OCI-LY7 (cell line): ENCODE data around the gene RAD51D. TPM values are rescaled to one million over a fixed set of nuclear protein-coding genes. Genes with fewer than 3 reads are reported as not detected.

Experiments
- BruUV-seq: library from RNA; stranded (reverse); fragments of 400-500 nt; replicated peaks from 2 replicates; lab custom pipeline; 2021; lab: Mats Ljungman, UMichigan
- CTCF ChIA-PET: fragments of 300-600 bp; sonication (Branson Sonifier 250); formaldehyde crosslinking; loops from one replicate; lab custom pipeline; 2022; ENCODE audit warnings: antibody characterized with exemption; ENCODE audit not compliant: unreplicated experiment; lab: Charles Lee
- POLR2A ChIA-PET: fragments of 300-600 bp; sonication (Branson Sonifier 250); formaldehyde crosslinking; loops from one replicate; lab custom pipeline; 2022; ENCODE audit warnings: antibody characterized with exemption; lab: Charles Lee
- DNase-seq: peaks from one replicate; pipeline ENCODE4 v3.0.0-alpha.2; 2015; ENCODE audit warnings: low spot score
- H2AFZ ChIP-seq: fragments of 200-600 bp; sonication (generic), shearing (Covaris generic); 2 replicates; pipeline ENCODE4 v1.6.1; 2014; ENCODE audit warnings: mild to moderate bottlenecking, antibody characterized with exemption, low read length, moderate library complexity
- H3K27ac ChIP-seq: fragments of 200-600 bp; sonication (generic); 2 replicates; pipeline ENCODE4 v1.5.1; 2014; ENCODE audit warnings: mixed run types, low read depth, mild to moderate bottlenecking, moderate library complexity, low read length, inconsistent platforms; ENCODE audit not compliant: poor library complexity, severe bottlenecking
- H3K36me3 ChIP-seq: fragments of 200-600 bp; sonication (generic); 2 replicates; pipeline ENCODE4 v1.6.1; 2014; ENCODE audit warnings: mild to moderate bottlenecking, antibody characterized with exemption, low read length, moderate library complexity, mixed read lengths; ENCODE audit not compliant: insufficient read depth
- H3K4me1 ChIP-seq: fragments of 200-600 bp; sonication (generic); 2 replicates; pipeline ENCODE4 v1.5.1; 2014; ENCODE audit warnings: mild to moderate bottlenecking, low read length; ENCODE audit not compliant: insufficient read depth, poor library complexity, severe bottlenecking
- H3K4me2 ChIP-seq: fragments of 200-600 bp; sonication (generic); 2 replicates; pipeline ENCODE4 v1.6.1; 2014; ENCODE audit warnings: mild to moderate bottlenecking, low read length
- H3K4me3 ChIP-seq: fragments of 200-600 bp; sonication (generic); 2 replicates; pipeline ENCODE4 v1.5.1; 2014; ENCODE audit warnings: mild to moderate bottlenecking, low read depth, low read length; ENCODE audit not compliant: poor library complexity, severe bottlenecking
- H3K79me2 ChIP-seq: fragments of 200-600 bp; sonication (generic); 2 replicates; pipeline ENCODE4 v1.6.1; 2016; ENCODE audit warnings: low read depth, mild to moderate bottlenecking, low read length, moderate library complexity, mixed read lengths; ENCODE audit not compliant: insufficient read depth
- H3K9me2 ChIP-seq: fragments of 200-600 bp; sonication (generic); 2 replicates; pipeline ENCODE4 v1.6.1; 2016; ENCODE audit warnings: mild to moderate bottlenecking, low read length, mixed read lengths; ENCODE audit not compliant: insufficient read depth
- H3K9me3 ChIP-seq: fragments of 200-600 bp; sonication (generic); 2 replicates; pipeline ENCODE4 v1.6.1; 2014; ENCODE audit warnings: mild to moderate bottlenecking, mixed run types, low read length, mixed read lengths
- H4K20me1 ChIP-seq: fragments of 200-600 bp; sonication (generic); 2 replicates; pipeline ENCODE4 v1.6.1; 2014; ENCODE audit warnings: mild to moderate bottlenecking, antibody characterized with exemption, low read length, moderate library complexity, mixed read lengths; ENCODE audit not compliant: insufficient read depth
- EZH2phosphoT487 ChIP-seq: fragments of 200-600 bp; sonication (generic); IDR thresholded peaks from 2 replicates; pipeline ENCODE4 v1.6.1; 2018; ENCODE audit warnings: low read depth, borderline replicate concordance, mild to moderate bottlenecking, mixed run types, antibody characterized with exemption, low read length, moderate library complexity, mixed read lengths
- intact Hi-C: fragments of 100-400 bp; cut with micrococcal nuclease; formaldehyde crosslinking; loops from one replicate; pipeline ENCODE4 v1.10.0; 2022; ENCODE audit not compliant: unreplicated experiment
- total RNA-seq, 2 experiments: library from RNA; depleted of rRNA in 1 of 2; stranded (reverse); fragments of >200 nt in 1 of 2; shearing (Covaris generic) in 1 of 2; gene quantifications; 2 replicates each; pipeline ENCODE4 v1.2.3, GENCODE V29; 2014 to 2022
- TF ChIP-seq, protein P1 (sequence below): fragments of 200-600 bp; sonication (generic); conservative IDR thresholded peaks from 2 replicates; pipeline ENCODE4 v1.5.1; 2014; ENCODE audit warnings: mild to moderate bottlenecking, antibody characterized with exemption, low read length, moderate library complexity, mixed read lengths

RAD51D gene
- total RNA-seq, 2 experiments from 2014 or later = 22.4 to 40.6 TPM

DNA sequence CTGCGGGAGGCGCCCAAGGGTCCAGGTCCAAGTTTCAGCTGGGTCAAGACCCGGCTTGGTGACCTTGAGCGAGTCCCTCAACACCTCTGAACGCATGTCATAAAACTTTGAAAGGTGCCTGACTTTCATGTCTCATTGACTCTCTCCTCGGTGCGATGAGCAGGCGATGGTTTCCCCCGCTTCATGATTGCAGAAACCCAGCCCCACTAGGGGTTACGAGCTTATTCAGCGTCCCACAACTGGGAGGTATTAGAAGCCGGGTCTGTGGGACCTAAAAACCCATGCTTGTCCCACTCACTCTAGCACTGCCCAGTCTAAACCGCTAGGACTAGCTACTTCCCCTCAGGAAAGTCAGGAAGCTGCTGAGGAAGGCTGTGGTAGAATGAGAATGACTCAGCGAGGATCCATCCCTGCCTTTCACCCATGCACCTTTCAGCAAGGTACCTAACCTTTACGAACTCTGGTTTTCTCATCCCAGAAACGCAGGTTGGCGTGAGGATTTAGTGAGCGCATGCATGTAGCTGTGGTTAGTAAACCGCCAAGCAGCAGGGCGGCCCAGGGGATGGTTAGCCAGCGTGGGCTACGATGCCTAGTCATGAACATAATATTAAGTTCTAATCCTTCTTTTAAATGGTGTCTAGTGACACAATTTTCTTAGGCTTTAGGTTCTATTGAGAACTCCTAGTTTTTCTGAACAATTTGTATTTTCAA is 29.9 kb downstream of the RAD51D start:
- Histone ChIP-seq H3K27ac (no peak overlapping the region), H3K9me3 (no peaks in the 10 kb centered on the region), H3K4me1 (peaks cover 27% of the 10 kb centered on the region), H3K36me3 (no peaks in the 10 kb centered on the region), H3K4me2 (peak overlapping the region; percentile 88), H3K79me2 (no peaks in the 10 kb centered on the region; the same call in 1 of the 2 replicates), H2AFZ (peak overlapping the region; percentile 96), H4K20me1 (no peaks in the 10 kb centered on the region), H3K9me2 (no peaks in the 10 kb centered on the region), H3K4me3 (peak overlapping the region; percentile 63)
- TF ChIP-seq, protein P1, sequence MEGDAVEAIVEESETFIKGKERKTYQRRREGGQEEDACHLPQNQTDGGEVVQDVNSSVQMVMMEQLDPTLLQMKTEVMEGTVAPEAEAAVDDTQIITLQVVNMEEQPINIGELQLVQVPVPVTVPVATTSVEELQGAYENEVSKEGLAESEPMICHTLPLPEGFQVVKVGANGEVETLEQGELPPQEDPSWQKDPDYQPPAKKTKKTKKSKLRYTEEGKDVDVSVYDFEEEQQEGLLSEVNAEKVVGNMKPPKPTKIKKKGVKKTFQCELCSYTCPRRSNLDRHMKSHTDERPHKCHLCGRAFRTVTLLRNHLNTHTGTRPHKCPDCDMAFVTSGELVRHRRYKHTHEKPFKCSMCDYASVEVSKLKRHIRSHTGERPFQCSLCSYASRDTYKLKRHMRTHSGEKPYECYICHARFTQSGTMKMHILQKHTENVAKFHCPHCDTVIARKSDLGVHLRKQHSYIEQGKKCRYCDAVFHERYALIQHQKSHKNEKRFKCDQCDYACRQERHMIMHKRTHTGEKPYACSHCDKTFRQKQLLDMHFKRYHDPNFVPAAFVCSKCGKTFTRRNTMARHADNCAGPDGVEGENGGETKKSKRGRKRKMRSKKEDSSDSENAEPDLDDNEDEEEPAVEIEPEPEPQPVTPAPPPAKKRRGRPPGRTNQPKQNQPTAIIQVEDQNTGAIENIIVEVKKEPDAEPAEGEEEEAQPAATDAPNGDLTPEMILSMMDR = 0 out of 2 replicates have a peak, but pooled peaks have one; percentile 37
- no peak for TF ChIP-seq EZH2phosphoT487
- no TSS peak for BruUV-seq
- CTCF ChIA-PET = interaction anchor here (1.0 kb wide), 1 partner anchor 30 kb away, joined by 5 read pairs; no protein-coding TSS in a partner anchor
- no peak for DNase-seq
- POLR2A ChIA-PET = interaction anchor here (0.5 to 1.0 kb wide), 2 partner anchors 26 to 29 kb away, joined by 4 to 6 read pairs; partner anchors contain the start of gene RAD51D
- intact Hi-C loops = loop anchor here (1.0 to 5.0 kb wide), 5 partner anchors 29 to 109 kb away; partner anchors contain the start of genes LIG3 and RAD51D

DNA sequence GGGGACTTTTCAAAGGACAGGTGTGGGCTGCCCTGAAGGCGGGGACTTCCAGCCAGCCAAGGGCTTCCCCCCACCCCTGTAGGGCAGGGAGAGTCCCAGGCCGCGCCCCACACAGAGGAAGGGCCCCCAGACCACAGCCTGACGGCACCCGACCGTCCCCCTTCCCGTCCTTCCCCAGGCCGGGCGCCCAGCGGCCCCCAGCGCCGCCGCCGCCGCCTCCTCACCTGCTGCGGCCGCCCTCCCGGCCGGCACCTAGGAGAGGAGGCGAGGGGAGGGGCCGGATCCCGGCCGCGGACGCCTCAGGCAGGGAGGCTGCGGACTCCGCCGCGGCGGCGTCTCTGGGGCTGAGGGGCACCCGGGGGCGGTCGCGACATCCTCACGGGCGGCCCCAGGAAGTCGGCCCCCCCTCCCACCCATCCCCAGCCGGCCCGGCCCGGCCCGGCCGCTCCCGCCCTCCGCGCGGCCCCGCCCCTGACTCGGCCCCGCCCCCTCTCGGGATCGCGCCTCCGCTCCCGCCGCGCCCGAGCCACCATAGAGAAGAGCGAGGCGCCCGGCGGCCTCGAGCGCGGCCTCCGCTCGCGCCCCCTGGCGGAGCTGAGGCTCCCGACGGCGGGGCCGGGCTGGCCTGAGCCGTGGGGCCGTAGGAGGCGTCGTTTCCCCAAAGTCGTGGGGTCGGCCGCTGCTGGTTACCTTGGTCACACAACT is 30.6 kb downstream of the RAD51D start:
- peak overlapping the region; percentile 96 for H2AFZ ChIP-seq
- no peaks in the 10 kb centered on the region; the same call in 1 of the 2 replicates for H3K79me2 ChIP-seq
- H4K20me1 ChIP-seq = no peaks in the 10 kb centered on the region
- H3K4me2 ChIP-seq = peak overlapping the region; percentile 99
- peaks cover 27% of the 10 kb centered on the region for H3K4me1 ChIP-seq
- peak; percentile 91 for DNase-seq
- TF ChIP-seq, protein P1 = peak; percentile 74
- no peak for TF ChIP-seq EZH2phosphoT487
- ChIA-PET CTCF (interaction anchor here (1.0 kb wide), 1 partner anchor 31 kb away, joined by 5 read pairs; no protein-coding TSS in a partner anchor), POLR2A (interaction anchor here (1.0 kb wide), 1 partner anchor 30 kb away, joined by 4 read pairs; the partner anchor contains the start of gene RAD51D)
- H3K27ac ChIP-seq = peak overlapping the region; percentile 34
- intact Hi-C loops = loop anchor here (1.0 to 5.0 kb wide), 5 partner anchors 30 to 108 kb away; partner anchors contain the start of genes LIG3 and RAD51D
- no TSS peak for BruUV-seq
- no peaks in the 10 kb centered on the region for H3K9me2 ChIP-seq
- no peaks in the 10 kb centered on the region for H3K36me3 ChIP-seq
- peak overlapping the region; percentile 85 for H3K4me3 ChIP-seq
- no peaks in the 10 kb centered on the region for H3K9me3 ChIP-seq
